GM21723 (cell line): Measurements from ENCODE around the gene MAD2L1BP.
"Not testable (repeated sequence)": the region's sequence is repeated elsewhere in the genome, so short reads cannot be mapped to it uniquely, and the experiment has no call there.

Source experiments
- ATAC-seq: cut with Tn5 transposase; IDR thresholded peaks from one replicate; pipeline ENCODE4 v1.9.1; 2021; ENCODE audit warnings: mild to moderate bottlenecking, moderate library complexity; ENCODE audit not compliant: unreplicated experiment

MAD2L1BP gene

DNA sequence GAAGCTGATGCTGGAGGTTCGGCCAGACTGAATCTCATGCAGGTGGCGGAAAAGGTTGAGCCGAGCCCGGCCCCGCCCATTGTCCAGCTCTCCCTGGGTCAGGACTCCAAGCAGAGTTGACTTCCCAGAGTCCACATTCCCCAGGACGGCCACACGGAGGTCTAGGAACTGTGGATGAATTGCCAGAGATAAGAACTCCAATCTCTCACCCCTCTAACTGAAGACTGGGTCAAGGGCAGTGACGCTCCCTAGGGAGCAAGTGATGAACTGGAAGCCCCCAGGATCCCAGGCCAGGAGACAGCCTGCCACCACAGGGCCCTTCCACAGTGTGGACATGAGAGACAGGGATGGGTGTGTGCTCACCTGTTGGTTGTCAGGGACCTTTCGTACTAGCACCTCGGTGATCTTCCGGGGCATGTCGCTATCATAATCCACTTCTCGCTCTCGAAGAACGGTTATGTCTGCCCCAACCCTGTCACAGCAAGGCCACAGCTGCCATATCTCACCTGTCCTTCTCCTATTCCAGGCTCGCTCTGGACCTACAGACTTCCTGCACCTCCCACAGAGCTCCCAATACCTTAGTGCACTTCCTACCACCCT is 10.1 kb upstream of the MAD2L1BP start:
- ATAC-seq, result no peak

DNA sequence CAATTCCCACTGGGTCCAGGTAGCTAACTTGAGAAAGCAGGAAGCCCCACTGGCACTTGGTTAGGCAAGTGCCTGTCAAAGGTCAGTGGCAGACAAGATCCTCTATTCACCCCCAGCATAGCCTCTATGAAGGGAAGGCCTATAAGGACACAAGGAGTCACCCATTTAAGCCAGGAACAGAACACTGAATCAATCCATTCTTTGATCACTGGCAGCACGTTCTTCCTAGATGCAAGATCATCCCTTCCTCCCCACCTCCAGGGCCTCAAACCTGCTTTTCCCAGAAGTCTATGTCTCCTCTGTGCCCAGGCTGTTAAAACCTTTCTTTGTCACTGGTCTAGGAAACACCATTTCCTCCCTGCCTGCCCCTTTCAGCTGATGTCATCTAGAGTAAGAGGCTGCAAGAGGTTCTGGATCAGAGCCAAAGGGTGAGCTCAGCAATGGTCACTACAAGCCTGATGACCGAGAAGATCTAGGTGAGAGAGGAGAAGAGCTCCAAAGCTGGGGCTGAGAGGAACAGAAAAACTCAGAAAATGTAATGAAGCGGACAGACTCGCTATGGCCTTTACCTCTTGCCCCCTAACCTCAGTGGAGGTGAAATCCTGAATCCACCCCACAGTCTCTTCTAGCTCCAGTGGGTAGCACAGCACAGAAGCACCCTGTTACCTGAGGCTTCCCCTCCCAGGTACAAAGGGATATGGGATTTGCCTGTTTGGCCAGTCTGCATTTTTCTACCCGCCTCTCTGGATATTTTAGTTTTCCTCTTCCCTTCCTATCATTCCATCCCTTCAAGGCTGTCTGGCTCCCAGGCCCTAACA is 8.4 kb upstream of the MAD2L1BP start:
- no peak for ATAC-seq

DNA sequence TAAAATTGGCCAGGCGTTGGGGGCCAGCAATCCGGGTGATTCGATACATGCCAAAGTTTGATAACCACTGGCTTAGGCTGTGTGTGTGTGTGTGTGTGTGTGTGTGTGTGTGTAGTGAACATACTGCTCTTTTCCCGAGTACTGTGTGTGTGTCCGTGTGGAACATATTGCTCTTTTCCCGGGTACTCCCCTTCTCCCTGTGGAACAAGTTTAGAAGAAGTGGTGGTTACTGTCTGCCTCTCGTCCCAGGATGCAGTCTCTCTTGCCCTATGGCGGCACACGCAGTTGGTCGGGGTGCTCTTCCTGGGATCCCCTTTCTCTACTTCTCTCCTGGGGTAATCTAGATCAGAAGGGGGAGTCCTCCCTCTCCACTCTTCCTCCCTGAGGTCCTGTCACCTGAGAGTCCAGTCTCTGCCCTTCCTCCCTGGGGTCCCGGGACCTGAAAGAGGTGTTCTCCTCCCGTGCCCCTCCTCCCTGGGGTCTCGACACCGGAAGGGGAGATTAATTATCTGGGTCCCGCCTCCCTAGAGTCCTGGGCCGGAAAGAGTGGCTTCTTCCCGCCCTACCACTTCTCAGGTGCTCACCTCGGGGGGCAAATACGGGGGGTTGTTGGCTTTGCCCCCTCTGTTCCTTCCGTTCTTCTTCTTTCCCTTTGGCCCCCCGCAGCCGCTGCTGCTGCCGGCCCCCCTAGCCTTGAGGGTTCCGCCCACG is 7.1 kb upstream of the MAD2L1BP start:
- ATAC-seq, result peak; percentile 29

DNA sequence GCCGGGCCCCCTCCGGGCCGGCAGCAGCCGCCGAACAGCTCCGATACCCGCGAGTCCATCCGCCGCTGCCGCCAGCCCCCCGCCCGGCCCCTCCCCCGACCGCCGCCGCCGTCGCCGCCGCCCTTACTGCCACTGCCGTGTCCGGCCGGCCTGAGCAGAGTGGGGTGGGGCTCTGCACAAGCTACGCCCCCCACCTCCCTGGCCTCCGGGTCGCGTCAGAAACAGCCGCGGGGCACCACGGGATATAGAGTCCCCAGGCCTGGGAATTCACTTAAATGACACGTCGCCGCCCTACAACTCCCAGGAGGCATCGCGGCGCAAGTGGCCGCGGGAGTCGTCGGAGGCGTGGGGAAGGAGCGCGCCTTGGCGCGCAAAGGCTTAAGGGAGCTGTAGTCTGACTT is 6.5 kb upstream of the MAD2L1BP start, which contains the start of gene GTPBP2:
GTPBP2 (minus strand) TSS at position 161 of the 401 bp plus-strand sequence; CDS start at position 59, 102 bp downstream.
- ATAC-seq, result peak; percentile 83

DNA sequence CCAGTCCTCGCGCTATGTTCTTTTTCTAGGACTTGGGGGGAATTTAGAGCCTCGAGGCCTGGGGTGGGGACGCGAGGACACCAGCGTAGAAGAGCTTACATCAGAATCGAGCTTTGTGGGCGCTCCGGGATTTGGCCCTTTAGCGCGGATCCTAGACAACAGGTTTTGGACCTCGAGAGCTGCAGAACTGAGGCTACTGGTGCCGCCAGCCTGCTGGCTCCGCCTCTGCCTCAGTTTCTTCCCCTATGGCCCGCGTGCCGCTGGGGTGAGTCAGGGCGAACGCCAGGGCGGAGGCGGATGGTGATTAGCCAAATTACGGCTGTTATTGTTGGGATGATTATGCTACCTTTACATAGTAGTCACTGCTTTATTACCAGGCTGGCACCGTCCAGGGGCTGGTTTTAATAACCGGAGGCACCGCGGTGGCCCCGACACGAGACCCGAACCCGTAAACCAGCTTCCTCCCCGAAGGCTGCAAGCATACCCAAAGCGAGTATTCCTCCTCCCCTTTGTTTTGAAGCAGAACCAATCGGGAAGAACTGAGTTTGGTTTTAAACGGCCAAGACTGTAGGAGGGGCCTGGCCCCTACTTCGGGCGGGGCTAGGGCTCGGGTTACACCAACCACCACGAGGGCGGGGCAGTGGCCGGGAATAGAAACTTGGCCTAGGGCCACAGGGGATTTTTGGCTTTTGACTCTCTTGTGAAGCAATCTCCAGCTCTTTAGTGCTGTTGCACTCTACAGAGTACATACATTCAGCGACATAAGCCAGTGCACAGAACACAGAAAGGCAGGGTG is 5.9 kb upstream of the MAD2L1BP start:
- ATAC-seq, result peak; percentile 66

DNA sequence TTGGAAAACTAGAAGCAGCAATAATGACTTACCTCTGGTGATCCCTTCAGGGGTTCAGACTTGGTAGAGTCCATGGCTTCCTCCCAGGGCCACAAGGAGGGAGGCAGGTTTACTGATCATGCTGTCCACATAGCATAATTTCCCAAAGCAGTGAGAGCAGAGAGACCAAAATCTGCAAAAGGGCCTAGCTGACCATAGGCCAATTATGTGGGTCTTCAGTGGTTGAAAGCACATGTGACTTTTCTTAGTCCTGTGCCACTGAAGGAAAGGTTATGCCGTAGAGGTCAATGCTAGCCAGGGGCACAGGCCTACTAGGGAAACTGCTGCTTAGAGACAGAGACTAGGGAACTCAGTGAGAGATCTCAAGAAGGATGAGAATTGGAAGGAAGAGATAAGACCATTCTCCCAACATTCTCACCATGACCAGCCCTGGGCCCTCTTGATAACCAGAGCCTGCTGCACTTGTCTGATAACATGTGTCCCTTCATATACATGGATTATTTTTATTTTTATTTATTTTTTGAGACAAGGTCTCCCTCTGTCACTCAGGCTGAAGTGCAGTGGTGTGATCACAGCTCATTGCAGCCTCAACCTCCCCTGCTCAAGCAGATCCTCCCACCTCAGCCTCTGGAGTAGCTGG is 4.5 kb upstream of the MAD2L1BP start:
- no peak for ATAC-seq

DNA sequence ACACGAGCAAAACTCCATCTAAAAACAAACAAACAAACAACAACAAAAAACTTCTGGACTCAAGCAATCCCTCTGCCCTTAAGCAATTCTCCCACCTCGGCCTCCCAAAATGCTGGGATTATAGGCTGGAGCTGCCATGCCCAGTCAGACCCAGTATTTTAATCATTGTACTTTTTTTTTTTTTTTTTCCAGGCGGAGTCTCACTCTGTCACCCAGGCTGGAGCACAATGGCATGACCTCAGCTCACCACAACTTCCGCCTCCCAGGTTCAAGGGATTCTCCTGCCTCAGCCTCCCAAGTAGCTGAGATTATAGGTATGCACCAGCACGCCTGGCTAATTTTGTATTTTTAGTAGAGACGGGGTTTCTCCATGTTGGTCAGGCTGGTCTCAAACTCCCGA is 2.6 kb upstream of the MAD2L1BP start:
- not testable (repeated sequence) for ATAC-seq

DNA sequence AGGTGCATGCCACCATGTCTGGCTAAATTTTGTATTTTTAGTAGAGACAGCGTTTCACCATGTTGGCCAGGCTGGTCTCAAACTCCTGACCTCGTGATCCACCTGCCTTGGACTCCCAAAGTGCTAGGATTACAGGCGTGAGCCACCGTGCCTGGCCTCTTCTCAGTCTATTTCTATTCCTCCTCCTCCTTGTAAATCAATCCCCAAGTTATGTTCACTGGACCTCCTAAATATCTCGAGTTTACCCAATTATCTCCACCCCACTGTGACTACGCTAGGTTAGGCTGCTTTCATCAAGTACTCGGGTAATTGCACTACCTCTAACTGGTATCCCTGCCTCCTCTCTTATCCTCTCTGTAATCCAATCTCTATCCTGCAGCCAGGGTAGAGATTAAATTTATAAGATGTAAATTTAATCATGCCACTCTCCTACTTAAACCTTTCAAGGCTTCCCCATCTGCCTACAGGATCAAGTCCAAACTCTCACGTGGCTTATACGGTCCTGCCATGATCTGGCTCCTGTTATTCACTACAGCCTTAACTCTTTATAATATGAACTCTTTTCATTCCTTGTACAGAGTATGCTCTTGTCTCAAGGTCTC is 837 bp upstream of the MAD2L1BP start:
- ATAC-seq, result no peak

DNA sequence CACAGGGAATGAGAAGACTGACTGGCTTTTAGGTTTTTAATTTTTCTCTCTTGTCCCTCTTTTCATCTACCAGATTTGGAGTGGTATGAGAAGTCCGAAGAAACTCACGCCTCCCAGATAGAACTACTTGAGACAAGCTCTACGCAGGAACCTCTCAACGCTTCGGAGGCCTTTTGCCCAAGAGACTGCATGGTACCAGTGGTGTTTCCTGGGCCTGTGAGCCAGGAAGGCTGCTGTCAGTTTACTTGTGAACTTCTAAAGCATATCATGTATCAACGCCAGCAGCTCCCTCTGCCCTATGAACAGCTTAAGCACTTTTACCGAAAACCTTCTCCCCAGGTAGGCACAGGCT is 644 bp downstream of the MAD2L1BP start:
- ATAC-seq, result no peak

DNA sequence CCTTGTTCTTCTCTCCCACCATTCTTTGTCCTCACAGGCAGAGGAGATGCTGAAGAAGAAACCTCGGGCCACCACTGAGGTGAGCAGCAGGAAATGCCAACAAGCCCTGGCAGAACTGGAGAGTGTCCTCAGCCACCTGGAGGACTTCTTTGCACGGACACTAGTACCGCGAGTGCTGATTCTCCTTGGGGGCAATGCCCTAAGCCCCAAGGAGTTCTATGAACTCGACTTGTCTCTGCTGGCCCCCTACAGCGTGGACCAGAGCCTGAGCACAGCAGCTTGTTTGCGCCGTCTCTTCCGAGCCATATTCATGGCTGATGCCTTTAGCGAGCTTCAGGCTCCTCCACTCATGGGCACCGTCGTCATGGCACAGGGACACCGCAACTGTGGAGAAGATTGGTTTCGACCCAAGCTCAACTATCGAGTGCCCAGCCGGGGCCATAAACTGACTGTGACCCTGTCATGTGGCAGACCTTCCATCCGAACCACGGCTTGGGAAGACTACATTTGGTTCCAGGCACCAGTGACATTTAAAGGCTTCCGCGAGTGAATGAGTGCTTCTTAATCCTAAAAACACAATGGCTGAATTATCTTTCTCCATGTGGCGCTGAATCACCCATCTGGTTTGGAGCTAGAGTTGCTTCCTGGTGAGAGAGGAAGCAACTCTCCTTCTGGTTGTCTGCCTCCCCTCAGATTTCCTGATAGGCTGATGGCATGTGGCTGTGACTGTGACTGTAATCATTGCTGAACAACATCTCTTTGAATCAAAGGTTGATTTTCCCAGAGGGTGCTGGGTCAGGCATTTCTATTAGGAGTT is 4.6 kb downstream of the MAD2L1BP start:
- no peak for ATAC-seq

DNA sequence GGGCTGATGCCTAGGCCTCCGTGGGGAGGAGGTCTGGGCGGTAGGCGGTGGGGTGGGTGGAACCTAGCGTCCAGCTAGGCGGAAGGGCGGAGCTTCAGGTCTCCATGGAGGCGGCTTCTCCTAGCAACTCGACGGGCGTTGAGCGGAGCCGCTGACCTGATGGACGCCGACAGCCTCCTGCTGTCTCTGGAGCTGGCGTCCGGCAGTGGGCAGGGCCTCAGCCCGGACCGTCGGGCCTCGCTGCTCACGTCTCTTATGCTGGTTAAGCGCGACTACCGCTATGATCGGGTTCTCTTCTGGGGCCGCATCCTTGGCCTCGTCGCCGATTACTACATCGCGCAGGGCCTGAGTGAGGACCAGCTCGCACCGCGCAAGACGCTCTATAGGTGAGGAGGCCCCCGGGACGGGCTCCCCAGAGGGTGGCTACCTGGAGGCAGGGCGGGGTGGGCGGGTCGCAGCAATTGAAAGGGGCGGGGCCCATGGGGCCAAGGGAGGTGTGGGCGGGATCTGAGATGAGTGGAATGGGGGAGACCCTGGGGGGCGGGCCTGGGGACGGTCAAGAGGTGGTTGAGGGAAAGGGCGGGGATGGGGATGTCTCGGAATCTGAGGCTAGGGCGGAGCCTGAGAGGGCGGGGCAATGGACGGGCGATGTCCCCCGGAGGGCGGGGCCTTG is 9.4 kb downstream of the MAD2L1BP start, which contains the start of gene RSPH9:
RSPH9 (plus strand) TSS at position 97 of the 673 bp plus-strand sequence; CDS start at position 160, 63 bp downstream.
- ATAC-seq, result peak; percentile 77

DNA sequence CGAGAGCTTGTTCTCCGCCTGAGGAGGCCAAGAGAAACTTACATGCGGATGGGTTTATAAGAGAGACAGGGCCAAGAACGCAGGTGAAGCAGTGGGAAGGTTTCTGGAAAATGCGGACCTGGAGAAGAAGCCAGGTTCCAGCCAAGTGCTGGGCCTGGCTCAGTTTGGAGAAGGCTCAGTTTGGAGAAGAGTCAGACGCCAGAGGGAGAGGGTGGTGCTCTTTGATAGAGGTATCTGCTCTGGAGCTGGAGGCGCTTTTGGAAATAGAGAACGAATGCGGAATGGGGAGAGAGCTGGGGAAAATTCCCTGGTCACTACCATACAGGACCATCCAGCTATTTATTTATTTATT is 9.9 kb downstream of the MAD2L1BP start:
- ATAC-seq, result peak; percentile 11

DNA sequence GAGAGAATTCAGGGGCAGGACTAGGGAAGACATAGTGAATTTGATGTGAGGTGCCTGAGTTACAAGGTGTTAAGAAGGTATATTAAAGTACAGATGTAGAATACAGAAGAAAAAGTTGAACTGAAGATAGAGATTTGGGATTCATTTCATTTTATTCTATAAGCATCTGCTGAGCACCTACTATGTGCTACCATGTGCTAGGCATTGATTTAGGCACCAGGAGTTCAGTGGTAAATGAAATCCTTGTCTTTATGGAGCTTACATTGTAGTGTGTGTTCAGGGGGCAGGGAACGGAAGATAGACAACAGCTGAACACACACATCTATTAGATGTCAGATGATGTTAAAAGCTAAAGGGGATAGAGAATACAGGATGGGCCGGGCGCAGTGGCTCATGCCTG is 12.0 kb downstream of the MAD2L1BP start:
- ATAC-seq, result no peak

DNA sequence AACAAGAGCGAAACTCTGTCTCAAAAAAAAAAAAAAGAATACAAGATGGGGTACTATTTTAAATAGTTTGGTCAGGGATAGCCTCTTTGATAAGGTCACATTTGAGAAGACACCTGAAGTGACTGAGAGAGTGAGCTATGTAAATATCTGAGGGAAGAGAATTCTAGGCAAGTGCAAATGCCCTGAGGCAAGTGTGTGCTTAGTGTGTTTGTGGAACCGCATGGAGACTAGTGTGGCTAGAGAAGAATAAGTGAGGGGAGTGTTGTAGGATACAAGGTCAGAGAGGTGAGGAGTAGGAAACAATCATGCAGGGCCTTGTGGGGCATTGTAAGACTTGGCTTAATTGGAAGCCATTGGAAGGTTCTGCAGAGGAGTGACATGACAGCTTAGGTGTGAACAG is 12.6 kb downstream of the MAD2L1BP start:
- no peak for ATAC-seq

DNA sequence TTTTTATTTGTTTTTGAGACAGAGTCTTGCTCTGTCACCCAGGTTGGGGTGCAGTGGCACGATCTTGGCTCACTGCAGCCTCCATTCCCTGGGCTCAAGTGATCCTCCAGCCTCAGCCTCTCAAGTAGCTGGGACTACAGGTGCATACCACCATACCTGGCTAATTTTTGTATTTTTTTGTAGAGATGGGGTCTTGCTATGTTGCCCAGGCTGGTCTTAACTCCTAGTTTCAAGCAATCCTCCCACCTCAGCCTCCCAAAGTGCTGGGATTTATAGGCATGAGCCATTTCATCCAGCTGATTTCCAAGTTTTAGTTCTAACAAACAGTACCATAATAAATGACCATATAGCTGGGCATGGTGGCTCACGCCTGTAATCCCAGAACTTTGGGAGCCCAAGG is 17.2 kb downstream of the MAD2L1BP start:
- ATAC-seq, result not testable (repeated sequence)

DNA sequence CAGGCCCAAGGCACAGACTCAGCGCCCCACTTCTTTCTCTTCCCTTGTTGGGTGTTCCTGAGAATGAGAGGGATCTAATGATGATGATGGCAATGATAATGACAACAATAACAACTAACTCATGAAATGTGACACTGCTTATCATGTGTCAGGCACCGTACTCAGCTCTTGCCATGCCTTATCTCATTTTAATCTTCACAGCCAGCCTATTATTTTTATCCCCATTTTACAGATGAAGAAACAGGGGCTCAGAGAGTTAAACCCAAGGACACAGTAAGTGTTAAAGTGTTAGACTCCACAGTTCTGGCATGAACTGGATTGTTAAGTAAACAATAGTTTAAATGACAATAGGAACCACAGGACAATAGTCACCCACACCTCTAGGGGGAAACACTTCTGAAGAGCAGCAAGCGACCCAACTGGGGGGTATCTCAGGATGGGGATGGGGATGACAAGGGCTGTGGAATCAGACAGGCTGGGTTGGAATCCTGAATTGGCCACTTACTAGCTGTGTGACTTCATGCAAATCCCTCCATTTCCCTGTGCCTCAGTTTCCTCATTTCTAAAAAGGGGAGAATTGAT is 21.7 kb downstream of the MAD2L1BP start:
- no peak for ATAC-seq

DNA sequence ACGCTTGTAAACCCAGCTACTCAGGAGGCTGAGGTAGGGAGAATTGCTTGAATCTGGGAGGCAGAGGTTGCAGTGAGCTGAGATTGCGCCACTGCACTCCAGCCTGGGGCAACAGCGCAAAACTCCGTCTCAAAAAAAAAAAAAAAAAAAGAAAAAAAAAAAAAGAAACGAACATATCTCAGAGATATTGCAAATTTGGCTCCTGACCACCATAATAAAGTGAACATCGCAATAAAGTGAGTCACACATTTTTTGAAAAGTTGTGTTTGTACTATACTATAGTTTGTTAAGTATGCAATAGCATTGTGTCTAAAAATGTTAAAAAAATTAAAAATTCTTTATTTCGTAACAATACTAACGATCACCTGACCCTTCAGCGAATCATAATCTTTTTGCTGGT is 22.5 kb downstream of the MAD2L1BP start:
- no peak for ATAC-seq

DNA sequence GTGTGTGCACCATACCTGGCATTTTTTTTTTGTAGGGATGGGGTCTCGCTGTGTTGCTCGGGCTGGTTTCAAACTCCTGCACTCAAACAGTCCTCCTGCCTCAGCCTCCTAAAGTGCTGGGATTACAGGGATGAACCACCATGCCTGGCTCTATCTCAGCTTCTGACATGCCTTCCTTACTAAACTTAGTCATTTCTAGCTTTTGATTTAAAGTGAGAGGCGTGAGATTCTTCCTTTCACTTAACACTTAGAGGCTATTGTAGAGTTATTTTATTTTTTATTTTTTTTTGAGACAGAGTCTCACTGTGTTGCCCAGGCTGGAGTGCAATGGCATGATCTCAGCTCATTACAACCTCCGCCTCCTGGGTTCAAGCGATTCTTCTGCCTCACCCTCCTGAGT is 27.3 kb downstream of the MAD2L1BP start:
- ATAC-seq, result not testable (repeated sequence)
